Measurements from ENCODE around the gene VASP.

The VASP gene

GRCh38 chr19:45476304-45476703 lies 31.0 kb upstream of the VASP start:
- TF ChIP-seq CSRNP3 (CRISPR knock-in tag; IDR thresholded peaks at IDR 0.05) (no peak), ZFP3 (CRISPR knock-in tag; IDR thresholded peaks at IDR 0.05) (no peak), GLIS3 (CRISPR knock-in tag; IDR thresholded peaks at IDR 0.05) (no peak), ARNTL (CRISPR knock-in tag; IDR thresholded peaks at IDR 0.05; ENCODE audit: borderline replicate concordance, low read depth) (no peak), TOX (CRISPR knock-in tag; IDR thresholded peaks at IDR 0.05; ENCODE audit: borderline replicate concordance) (no peak), ISL1 (CRISPR knock-in tag; IDR thresholded peaks at IDR 0.05) (no peak), OSR1 (CRISPR knock-in tag; IDR thresholded peaks at IDR 0.05) (no peak), ZNF565 (CRISPR knock-in tag; conservative IDR thresholded peaks at IDR 0.05; ENCODE audit: low read depth) (no peak), SNAI2 (CRISPR knock-in tag; IDR thresholded peaks at IDR 0.05) (no peak), ESRRG (CRISPR knock-in tag; IDR thresholded peaks at IDR 0.05) (no peak), TCF4 (CRISPR knock-in tag; IDR thresholded peaks at IDR 0.05; ENCODE audit: borderline replicate concordance) (no peak), RARB (CRISPR knock-in tag; IDR thresholded peaks at IDR 0.05) (no peak), ZNF8 (CRISPR knock-in tag; IDR thresholded peaks at IDR 0.05) (no peak), ZFP30 (CRISPR knock-in tag; IDR thresholded peaks at IDR 0.05) (no peak)

GRCh38 chr19:45477186-45477585 lies 30.1 kb upstream of the VASP start:
- no peak for TF ChIP-seq ARNTL (CRISPR knock-in tag; IDR thresholded peaks at IDR 0.05; ENCODE audit: borderline replicate concordance, low read depth)
- TF ChIP-seq POU6F1 (CRISPR knock-in tag; IDR thresholded peaks at IDR 0.05; ENCODE audit: borderline replicate concordance, low read depth), result no peak
- TF ChIP-seq CSRNP3 (CRISPR knock-in tag; IDR thresholded peaks at IDR 0.05), result no peak
- no peak for TF ChIP-seq BACH2 (CRISPR knock-in tag; IDR thresholded peaks at IDR 0.05; ENCODE audit: borderline replicate concordance)
- no peak for TF ChIP-seq TOX (CRISPR knock-in tag; IDR thresholded peaks at IDR 0.05; ENCODE audit: borderline replicate concordance)
- no peak for TF ChIP-seq CREB5 (CRISPR knock-in tag; IDR thresholded peaks at IDR 0.05; ENCODE audit: low read depth)
- TF ChIP-seq ZNF565 (CRISPR knock-in tag; conservative IDR thresholded peaks at IDR 0.05; ENCODE audit: low read depth), result no peak
- TF ChIP-seq PATZ1 (CRISPR knock-in tag; IDR thresholded peaks at IDR 0.05; ENCODE audit: borderline replicate concordance), result no peak
- TF ChIP-seq OSR1 (CRISPR knock-in tag; IDR thresholded peaks at IDR 0.05), result no peak
- no peak for TF ChIP-seq ZFP3 (CRISPR knock-in tag; IDR thresholded peaks at IDR 0.05)
- TF ChIP-seq ESRRG (CRISPR knock-in tag; IDR thresholded peaks at IDR 0.05), result no peak
- no peak for TF ChIP-seq CSDC2 (CRISPR knock-in tag; IDR thresholded peaks at IDR 0.05)
- ATAC-seq, result peak; percentile 12; the same call in 2 of the 3 replicates

More at GRCh38 chr19:45476304-45476703, 31.0 kb upstream of the VASP start:
- peak; percentile 5; the same call in 2 of the 3 replicates for ATAC-seq

GRCh38 chr19:45477713-45478453 lies 29.4 kb upstream of the VASP start:
- no peak for TF ChIP-seq CSRNP3 (CRISPR knock-in tag; IDR thresholded peaks at IDR 0.05)
- no peak for TF ChIP-seq TOX (CRISPR knock-in tag; IDR thresholded peaks at IDR 0.05; ENCODE audit: borderline replicate concordance)
- ATAC-seq, result peak; percentile 0; the same call in 2 of the 3 replicates

All from SK-N-SH treated with all-trans-retinoic acid at 6 μM for 48 hours (cell line).